Activated CD4-positive, alpha-beta memory T cell treated with anti-CD3 and anti-CD28 coated beads, Interleukin-2, amount 10 ng/mL, durations not matched to agents 7 days and 5 days (primary cell): Measurements from ENCODE around the gene SPOCK2. TPM values are rescaled to one million over a fixed set of nuclear protein-coding genes. Genes with fewer than 3 reads are reported as not detected.
"Not testable (repeated sequence)": the region's sequence is repeated elsewhere in the genome, so short reads cannot be mapped to it uniquely, and the experiment has no call there.

Experiments
- CTCF ChIA-PET: fragments of 350-600 bp; sonication (Branson Sonifier 250); formaldehyde crosslinking; loops from one replicate; lab custom pipeline; 2021; ENCODE audit warnings: antibody characterized with exemption, inconsistent platforms; lab: Charles Lee
- POLR2A ChIA-PET: fragments of 350-600 bp; sonication (Branson Sonifier 250); formaldehyde crosslinking; loops from one replicate; lab custom pipeline; 2021; ENCODE audit warnings: antibody characterized with exemption; lab: Charles Lee
- DNase-seq: peaks from one replicate; pipeline ENCODE4 v3.0.0-alpha.2; 2020
- H3K27ac Mint-ChIP-seq: one replicate; pipeline ENCODE4 v1.8.0; 2021; ENCODE audit warnings: mild to moderate bottlenecking, mixed read lengths
- H3K27me3 Mint-ChIP-seq: one replicate; pipeline ENCODE4 v1.8.0; 2021; ENCODE audit warnings: mixed read lengths
- H3K36me3 Mint-ChIP-seq: one replicate; pipeline ENCODE4 v1.8.0; 2021; ENCODE audit warnings: low read depth, mixed read lengths
- H3K4me1 Mint-ChIP-seq: one replicate; pipeline ENCODE4 v1.8.0; 2021; ENCODE audit warnings: mixed read lengths
- H3K4me3 Mint-ChIP-seq: one replicate; pipeline ENCODE4 v1.8.0; 2021; ENCODE audit warnings: mild to moderate bottlenecking, mixed read lengths
- H3K9me3 Mint-ChIP-seq: one replicate; pipeline ENCODE4 v1.8.0; 2021; ENCODE audit warnings: mixed read lengths
- total RNA-seq, 2 experiments: library from RNA; stranded (reverse); gene quantifications; one replicate each; pipeline ENCODE4 v1.2.3, GENCODE V29; 2021

Gene SPOCK2
- total RNA-seq, 2 experiments from 2014 or later, result 418 to 420 TPM

DNA sequence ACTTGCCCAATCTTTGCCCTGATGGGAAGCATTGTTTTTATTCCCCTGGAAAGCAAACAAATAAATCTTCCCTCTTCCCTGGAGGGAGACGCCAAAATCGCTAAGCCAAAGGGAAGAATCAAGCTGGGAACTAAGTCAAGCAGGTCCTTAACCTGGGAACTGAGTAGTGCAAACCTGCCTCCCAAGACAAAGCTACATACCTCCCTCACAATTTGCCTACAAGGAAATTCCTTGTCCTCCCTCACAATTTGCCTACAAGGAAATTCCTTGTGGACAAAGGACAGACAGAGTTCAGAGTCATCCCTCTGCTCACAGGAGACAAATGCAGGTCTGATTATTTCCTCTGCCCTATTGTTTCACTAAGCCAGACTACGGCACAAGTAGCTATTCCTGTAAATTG, 50.5 kb downstream of the SPOCK2 start:
- ChIA-PET CTCF (interaction anchor here (3.8 kb wide), 1 partner anchor 10 kb away, joined by 25 read pairs; no protein-coding TSS in a partner anchor), POLR2A (no interaction called here)
- H3K27ac Mint-ChIP-seq, result no peak overlapping the region
- no peaks in the 10 kb centered on the region for H3K9me3 Mint-ChIP-seq
- no peaks in the 10 kb centered on the region for H3K36me3 Mint-ChIP-seq
- no peak for DNase-seq
- H3K27me3 Mint-ChIP-seq, result peaks cover 4% of the 10 kb centered on the region
- H3K4me1 Mint-ChIP-seq, result no peaks in the 10 kb centered on the region
- no peak overlapping the region for H3K4me3 Mint-ChIP-seq

DNA sequence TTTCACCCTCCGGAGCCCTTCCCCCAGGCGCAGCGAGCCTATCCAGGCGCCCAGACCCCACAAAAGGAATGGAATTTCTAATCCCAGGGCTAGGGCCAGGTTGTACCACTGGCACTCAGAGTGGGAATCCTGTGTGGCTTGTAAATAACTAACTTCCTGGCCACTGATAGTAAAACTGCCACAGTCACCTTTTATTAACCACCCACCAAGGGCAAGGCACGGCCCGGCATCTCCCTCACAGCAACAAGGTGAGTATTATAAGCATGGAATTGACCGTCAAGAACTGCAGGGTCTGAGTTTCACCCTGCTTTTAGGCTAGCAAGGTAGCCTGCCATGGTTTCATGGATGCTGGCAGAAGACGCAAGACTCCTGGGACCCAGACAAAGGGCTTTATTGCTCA, 51.1 kb downstream of the SPOCK2 start:
- no peak overlapping the region for H3K27ac Mint-ChIP-seq
- ChIA-PET POLR2A (no interaction called here), CTCF (interaction anchor here (3.8 kb wide), 1 partner anchor 11 kb away, joined by 25 read pairs; no protein-coding TSS in a partner anchor)
- no peak for DNase-seq
- H3K36me3 Mint-ChIP-seq, result no peaks in the 10 kb centered on the region
- no peak overlapping the region for H3K4me3 Mint-ChIP-seq
- no peaks in the 10 kb centered on the region for H3K4me1 Mint-ChIP-seq
- H3K27me3 Mint-ChIP-seq, result peaks cover 5% of the 10 kb centered on the region
- H3K9me3 Mint-ChIP-seq, result no peaks in the 10 kb centered on the region

DNA sequence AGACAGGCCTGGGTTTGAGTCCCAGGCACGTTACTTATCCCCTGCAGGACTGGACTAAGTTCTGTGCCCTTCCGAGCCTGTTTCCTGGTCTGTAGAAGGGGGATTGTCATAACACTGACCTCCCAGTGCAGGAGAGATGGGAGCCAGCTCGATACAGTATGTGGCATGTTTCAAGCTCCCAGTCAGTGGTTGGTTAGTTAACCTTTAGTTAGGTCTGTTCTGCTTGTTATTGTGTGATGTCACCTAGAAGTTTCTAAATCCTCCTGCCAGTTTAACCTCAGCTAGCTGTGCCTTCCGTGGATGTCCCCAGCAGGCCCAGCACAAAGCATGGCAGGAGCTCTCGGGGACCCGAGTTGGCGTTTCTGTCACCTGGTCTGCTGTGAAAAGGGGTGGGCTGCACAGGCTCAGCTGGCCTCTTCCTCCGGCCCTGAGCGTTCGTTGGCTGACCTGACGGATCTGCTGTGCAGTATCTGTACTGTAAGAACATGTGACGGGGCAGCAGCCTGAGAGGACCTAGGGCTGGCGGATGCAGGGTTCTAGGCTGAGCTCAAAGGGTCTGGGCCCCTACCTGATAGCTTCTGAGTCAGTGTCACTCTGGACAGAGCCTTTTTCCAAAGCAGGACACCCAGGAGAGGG, 53.0 kb downstream of the SPOCK2 start:
- ChIA-PET CTCF (interaction anchor here (1.9 kb wide), 1 partner anchor 13 kb away, joined by 5 read pairs; no protein-coding TSS in a partner anchor), POLR2A (no interaction called here)
- no peak overlapping the region for H3K4me3 Mint-ChIP-seq
- H3K27ac Mint-ChIP-seq, result no peak overlapping the region
- peaks cover 10% of the 10 kb centered on the region for H3K27me3 Mint-ChIP-seq
- no peaks in the 10 kb centered on the region for H3K9me3 Mint-ChIP-seq
- H3K36me3 Mint-ChIP-seq, result no peaks in the 10 kb centered on the region
- no peak for DNase-seq
- H3K4me1 Mint-ChIP-seq, result no peaks in the 10 kb centered on the region

GRCh38 chr10:72034761-72035160, 53.6 kb downstream of the SPOCK2 start:
- DNase-seq, result no peak
- CTCF ChIA-PET, result interaction anchor here (1.9 kb wide), 1 partner anchor 14 kb away, joined by 5 read pairs; no protein-coding TSS in a partner anchor
- Mint-ChIP-seq H3K4me1 (no peaks in the 10 kb centered on the region), H3K9me3 (no peaks in the 10 kb centered on the region), H3K36me3 (no peaks in the 10 kb centered on the region), H3K27me3 (peaks cover 11% of the 10 kb centered on the region), H3K27ac (no peak overlapping the region), H3K4me3 (no peak overlapping the region)
- POLR2A ChIA-PET, result no interaction called here

GRCh38 chr10:72034040-72034499, 54.3 kb downstream of the SPOCK2 start:
- Mint-ChIP-seq H3K27ac (no peak overlapping the region), H3K4me1 (no peaks in the 10 kb centered on the region), H3K36me3 (no peaks in the 10 kb centered on the region), H3K4me3 (no peak overlapping the region), H3K9me3 (no peaks in the 10 kb centered on the region), H3K27me3 (peaks cover 15% of the 10 kb centered on the region)
- CTCF ChIA-PET, result interaction anchor here (1.3 kb wide), 1 partner anchor 15 kb away, joined by 9 read pairs; no protein-coding TSS in a partner anchor
- no peak for DNase-seq
- POLR2A ChIA-PET, result no interaction called here

GRCh38 chr10:72032409-72033162, 55.8 kb downstream of the SPOCK2 start:
- peaks cover 18% of the 10 kb centered on the region for H3K27me3 Mint-ChIP-seq
- H3K4me3 Mint-ChIP-seq, H3K9me3 Mint-ChIP-seq, H3K4me1 Mint-ChIP-seq, DNase-seq, POLR2A ChIA-PET, H3K27ac Mint-ChIP-seq, H3K36me3 Mint-ChIP-seq: not testable (repeated sequence)
- CTCF ChIA-PET, result interaction anchor here (0.7 to 3.4 kb wide), 4 partner anchors 16 to 136 kb away, joined by 3 to 10 read pairs (median 6); no protein-coding TSS in a partner anchor

DNA sequence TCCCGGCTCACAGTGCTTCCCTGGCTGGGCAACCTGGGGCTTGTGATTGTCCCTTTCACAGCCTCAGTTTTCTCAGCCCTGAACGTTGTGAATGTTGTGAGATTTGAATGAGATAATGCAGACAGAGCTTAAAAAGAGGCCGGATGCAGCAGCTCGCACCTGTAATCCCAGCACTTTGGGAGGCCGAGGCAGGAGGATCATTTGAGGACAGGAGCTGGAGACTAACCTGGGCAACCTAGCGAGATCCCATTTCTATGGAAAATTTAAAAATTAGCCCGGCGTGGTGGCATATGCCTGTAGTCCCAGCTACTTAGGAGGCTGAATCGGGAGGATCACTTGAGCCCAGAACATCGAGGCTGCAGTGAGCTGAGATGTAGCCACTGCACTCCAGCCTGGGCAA, 56.6 kb downstream of the SPOCK2 start:
- H3K36me3 Mint-ChIP-seq, result no peaks in the 10 kb centered on the region
- DNase-seq, result no peak
- H3K27ac Mint-ChIP-seq, result no peak overlapping the region
- ChIA-PET POLR2A (no interaction called here), CTCF (interaction anchor here (0.7 to 3.4 kb wide), 3 partner anchors 17 to 135 kb away, joined by 3 to 10 read pairs (median 3); no protein-coding TSS in a partner anchor)
- H3K4me1 Mint-ChIP-seq, result no peaks in the 10 kb centered on the region
- H3K27me3 Mint-ChIP-seq, result peaks cover 24% of the 10 kb centered on the region
- no peaks in the 10 kb centered on the region for H3K9me3 Mint-ChIP-seq
- H3K4me3 Mint-ChIP-seq, result no peak overlapping the region

- Mint-ChIP-seq H3K4me1 (no peaks in the 10 kb centered on the region), H3K4me3 (no peak overlapping the region), H3K27me3 (peaks cover 27% of the 10 kb centered on the region), H3K9me3 (no peaks in the 10 kb centered on the region), H3K27ac (no peak overlapping the region), H3K36me3 (no peaks in the 10 kb centered on the region)
- no peak for DNase-seq
- ChIA-PET POLR2A (no interaction called here), CTCF (interaction anchor here (3.4 kb wide), 1 partner anchor 18 kb away, joined by 10 read pairs; no protein-coding TSS in a partner anchor)
These were observed 57.4 kb downstream of the SPOCK2 start for GRCh38 chr10:72030762-72031543.

DNA sequence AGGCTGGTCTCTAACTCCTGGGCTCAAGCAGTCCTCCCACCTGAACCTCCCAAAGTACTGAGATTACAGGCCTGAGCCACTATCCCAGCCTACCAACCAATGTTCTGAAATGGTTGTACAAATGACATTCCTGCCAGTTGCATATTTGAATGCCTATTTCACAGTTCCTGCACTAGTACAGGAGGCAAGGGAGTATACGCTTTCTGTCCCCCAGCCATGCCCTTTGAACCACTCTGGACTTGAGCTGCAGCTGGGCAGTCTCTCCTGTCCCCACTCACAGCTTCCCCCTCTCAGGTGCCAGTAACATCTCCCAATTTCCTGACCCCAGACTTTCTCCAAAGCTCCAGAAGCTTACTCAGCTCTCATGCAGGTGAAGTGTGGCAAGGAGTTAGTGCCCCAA, 58.9 kb downstream of the SPOCK2 start:
- ChIA-PET POLR2A (no interaction called here), CTCF (interaction anchor here (1.0 to 3.4 kb wide), 2 partner anchors 19 to 21 kb away, joined by 3 to 10 read pairs; no protein-coding TSS in a partner anchor)
- Mint-ChIP-seq H3K4me1 (no peaks in the 10 kb centered on the region), H3K36me3 (no peaks in the 10 kb centered on the region), H3K27me3 (peaks cover 30% of the 10 kb centered on the region), H3K9me3 (no peaks in the 10 kb centered on the region), H3K4me3 (no peak overlapping the region), H3K27ac (no peak overlapping the region)
- DNase-seq, result no peak

DNA sequence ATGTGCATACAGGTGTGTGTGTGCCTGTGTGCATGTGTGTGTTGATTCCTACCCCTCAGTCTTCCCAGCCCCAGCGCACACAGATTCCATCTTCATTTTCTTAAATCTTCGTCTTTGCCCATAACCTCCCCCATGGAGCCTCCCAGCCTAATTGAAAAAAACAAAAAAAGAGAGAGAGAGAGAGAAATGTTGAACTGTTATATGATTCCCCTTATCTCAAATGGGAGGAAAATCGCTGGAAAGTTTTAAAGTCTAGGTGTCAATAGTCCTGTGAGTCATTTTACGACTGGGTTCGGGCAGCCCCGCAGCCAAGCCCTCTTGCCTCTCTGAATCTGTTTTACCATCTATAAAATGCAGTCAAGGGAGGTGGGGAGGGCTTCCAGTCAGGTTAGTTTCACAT, 60.9 kb downstream of the SPOCK2 start:
- no peak for DNase-seq
- Mint-ChIP-seq H3K4me1 (no peaks in the 10 kb centered on the region), H3K27me3 (peaks cover 26% of the 10 kb centered on the region), H3K4me3 (no peak overlapping the region), H3K36me3 (no peaks in the 10 kb centered on the region), H3K27ac (no peak overlapping the region), H3K9me3 (no peaks in the 10 kb centered on the region)
- ChIA-PET CTCF (no interaction called here), POLR2A (no interaction called here)

- peaks cover 22% of the 10 kb centered on the region for H3K27me3 Mint-ChIP-seq
- no peaks in the 10 kb centered on the region for H3K4me1 Mint-ChIP-seq
- H3K36me3 Mint-ChIP-seq, result no peaks in the 10 kb centered on the region
- no peak overlapping the region for H3K27ac Mint-ChIP-seq
- no peaks in the 10 kb centered on the region for H3K9me3 Mint-ChIP-seq
- POLR2A ChIA-PET, result no interaction called here
- CTCF ChIA-PET, result interaction anchor here (0.7 kb wide), 1 partner anchor 22 kb away, joined by 4 read pairs; no protein-coding TSS in a partner anchor
- no peak for DNase-seq
- no peak overlapping the region for H3K4me3 Mint-ChIP-seq
These were observed 61.9 kb downstream of the SPOCK2 start for GRCh38 chr10:72026278-72027111.

DNA sequence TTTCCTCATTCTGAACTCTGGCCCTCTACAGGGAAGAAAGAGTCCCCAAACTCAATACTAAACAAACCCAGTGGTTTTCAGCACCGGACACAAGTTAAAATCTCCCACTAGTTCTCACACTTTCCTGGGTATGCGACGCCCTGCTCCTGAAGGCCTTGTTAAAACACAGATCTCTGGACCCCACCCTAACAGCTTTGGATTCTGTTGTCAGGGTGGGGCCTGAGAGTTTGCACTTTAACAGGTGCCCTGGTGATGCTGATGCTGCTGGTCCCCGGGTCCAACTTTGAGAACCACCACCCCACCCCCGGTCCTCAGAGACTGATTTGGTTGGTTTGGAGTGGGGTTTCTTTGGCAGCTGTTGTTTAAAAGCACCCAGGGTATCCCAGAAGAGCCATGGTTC, 62.5 kb downstream of the SPOCK2 start:
- POLR2A ChIA-PET, result no interaction called here
- Mint-ChIP-seq H3K4me3 (no peak overlapping the region), H3K36me3 (no peaks in the 10 kb centered on the region), H3K4me1 (peaks cover 5% of the 10 kb centered on the region), H3K27ac (no peak overlapping the region), H3K27me3 (peaks cover 22% of the 10 kb centered on the region), H3K9me3 (no peaks in the 10 kb centered on the region)
- CTCF ChIA-PET, result interaction anchor here (0.7 kb wide), 1 partner anchor 23 kb away, joined by 4 read pairs; no protein-coding TSS in a partner anchor
- DNase-seq, result no peak
